Esophagus muscularis mucosa (tissue), 4 donors: Measurements from ENCODE around the gene MARCKSL1. TPM values are rescaled to one million over a fixed set of nuclear protein-coding genes. Genes with fewer than 3 reads are reported as not detected.

Source experiments
- DNase-seq: peaks from one replicate; pipeline ENCODE4 v3.0.0-alpha.2; 2017; ENCODE audit errors: extremely low spot score
- H3K27ac ChIP-seq, 4 donors: fragments of 200-600 bp; sonication (generic); replicated peaks in 1 of 4; 1 replicate in 3 of 4; 2 replicates in 1 of 4; pipeline ENCODE4 v1.5.1; 2016 to 2019; ENCODE audit warnings: mild to moderate bottlenecking in 1 of 4
- H3K27me3 ChIP-seq, 4 donors: fragments of 200-600 bp; sonication (generic); one replicate each; pipeline versions ENCODE4 v1.5.1 to v1.6.0; 2016 to 2019
- H3K36me3 ChIP-seq, 4 donors: fragments of 200-600 bp; sonication (generic); one replicate each; pipeline ENCODE4 v1.5.1; 2016 to 2019
- H3K4me1 ChIP-seq, 4 donors: fragments of 200-600 bp; sonication (generic); one replicate each; pipeline ENCODE4 v1.5.1; 2016 to 2019
- H3K4me3 ChIP-seq, 4 donors: fragments of 200-600 bp; sonication (generic); 1 replicate in 2 of 4; 2 replicates in 2 of 4; pipeline ENCODE4 v1.5.1; 2016 to 2019; ENCODE audit warnings: mild to moderate bottlenecking in 4 of 4, moderate library complexity in 1 of 4
- H3K9me3 ChIP-seq, 4 donors: fragments of 200-600 bp; sonication (generic); 1 replicate in 3 of 4; 2 replicates in 1 of 4; pipeline ENCODE4 v1.5.1; 2016 to 2019
- CTCF ChIP-seq, 3 experiments: fragments of 200-600 bp in 2 of 3; fragments of 450-650 bp in 1 of 3; sonication (generic) in 2 of 3; IDR thresholded peaks; one replicate each; pipeline ENCODE4 v1.5.1; 2017 to 2019; ENCODE audit warnings: antibody characterized with exemption in 3 of 3, mild to moderate bottlenecking in 2 of 3, moderate library complexity in 1 of 3
- EP300 ChIP-seq: sonication (generic); formaldehyde crosslinking; IDR thresholded peaks from one replicate; pipeline ENCODE4 v1.6.1; 2017; ENCODE audit warnings: antibody characterized with exemption
- POLR2A ChIP-seq: fragments of 450-650 bp; IDR thresholded peaks from one replicate; pipeline ENCODE4 v1.6.1; 2017; ENCODE audit warnings: antibody characterized with exemption, moderate library complexity, mild to moderate bottlenecking, low read depth
- POLR2AphosphoS5 ChIP-seq, 2 donors: sonication (generic); formaldehyde crosslinking; IDR thresholded peaks; one replicate each; pipeline ENCODE4 v1.6.1; 2017; ENCODE audit warnings: antibody characterized with exemption in 2 of 2
- WGBS: methylation state at CpG from one replicate; pipeline ENCODE4 v1.1.5; 2018; 5-methylcytosine and 5-hydroxymethylcytosine counted together
- intact Hi-C: fragments of 100-400 bp; cut with DNase I; formaldehyde crosslinking; loops from one replicate; pipeline ENCODE4 v1.15.1; 2023
- total RNA-seq, 4 donors: library from RNA; depleted of rRNA; stranded (reverse); fragments of >200 nt; gene quantifications; one replicate each; pipeline versions ENCODE4 v1.1.0 to v1.2.1, GENCODE V29; 2016

Gene MARCKSL1
- total RNA-seq, 4 donors from 2014 or later, result 4.2 to 10.9 (median 9.2) TPM

DNA sequence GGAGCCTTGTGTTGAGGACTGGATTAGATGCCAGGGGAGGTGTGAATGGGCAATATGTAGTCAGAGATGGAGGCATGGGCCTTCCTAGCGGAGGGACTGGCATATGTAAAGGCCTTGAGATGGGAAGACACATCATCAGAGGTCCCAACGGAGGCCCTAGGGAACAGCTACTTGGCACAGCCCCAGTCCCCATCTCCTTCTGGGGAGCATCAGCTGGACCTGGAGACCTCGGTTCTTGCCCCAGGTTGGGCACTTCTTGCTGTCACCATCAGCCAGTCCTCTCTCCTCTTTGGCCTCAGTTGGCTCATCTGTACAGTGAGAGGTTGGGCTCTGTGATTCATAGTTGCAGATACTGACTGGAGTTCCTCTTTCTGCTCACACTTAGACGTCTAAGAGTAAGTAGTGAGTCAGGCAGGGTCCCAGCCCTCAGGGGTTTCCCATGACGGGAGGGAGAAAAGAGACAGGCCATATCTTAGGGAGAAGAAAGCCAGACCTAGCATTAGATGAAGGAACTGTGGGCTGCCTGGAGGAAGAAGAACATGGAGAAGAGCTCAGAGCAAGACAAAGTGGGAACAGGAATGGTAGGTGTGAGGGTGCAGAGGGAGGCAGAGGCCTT lies 3.4 kb upstream of the MARCKSL1 start:
- peaks cover 31 to 48% (median 40%) of the 10 kb centered on the region in 4 donors for H3K4me1 ChIP-seq

DNA sequence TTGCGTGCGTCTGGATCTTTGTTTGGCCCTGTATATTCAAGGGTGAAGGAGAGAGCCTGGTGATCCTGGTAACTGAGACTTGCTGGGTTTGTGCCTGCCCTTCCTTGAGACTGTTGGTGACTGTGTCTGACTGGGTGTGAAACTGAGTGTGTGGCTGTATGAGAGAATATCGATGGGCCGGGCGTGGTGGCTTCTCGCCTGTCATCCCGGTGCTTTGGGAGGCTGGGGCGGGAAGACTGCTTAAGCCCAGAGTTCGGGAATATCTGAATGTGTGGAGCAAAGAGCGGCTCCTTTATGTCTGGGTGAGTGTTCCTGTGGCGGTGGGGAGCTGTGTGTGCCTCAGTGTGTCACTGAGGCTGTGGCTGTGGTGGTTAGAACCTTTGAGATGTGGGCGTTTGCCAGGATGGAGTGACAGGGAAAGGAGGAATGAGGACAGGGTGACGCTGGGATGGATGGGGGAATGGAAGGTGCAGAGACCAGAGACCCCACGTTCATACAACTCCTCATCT lies 2.7 kb upstream of the MARCKSL1 start:
- Histone ChIP-seq H3K27ac (no peak overlapping the region), H3K36me3 (no peaks in the 10 kb centered on the region), H3K4me1 (peaks cover 32 to 52% (median 42%) of the 10 kb centered on the region in 4 donors), H3K4me3 (no peak overlapping the region), H3K9me3 (no peaks in the 10 kb centered on the region), H3K27me3 (no peaks in the 10 kb centered on the region)
- no peak for TF ChIP-seq EP300
- no peak for DNase-seq
- 90% methylated on average over 12 of the region's 14 CpGs for WGBS
- intact Hi-C loops, result no loop called here

More for the DNA sequence above, 3.4 kb upstream of the MARCKSL1 start:
- WGBS, result 67% methylated on average over 5 of the region's 5 CpGs
- H3K36me3 ChIP-seq, result no peaks in the 10 kb centered on the region
- TF ChIP-seq POLR2A (no peak), POLR2AphosphoS5 (IDR thresholded peaks at IDR 0.05) (no peak), CTCF (IDR thresholded peaks at IDR 0.05) (no peak), EP300 (no peak)
- H3K4me3 ChIP-seq, result no peak overlapping the region
- intact Hi-C loops, result no loop called here
- H3K27ac ChIP-seq, result no peak overlapping the region
- no peak for DNase-seq
- H3K27me3 ChIP-seq, result no peaks in the 10 kb centered on the region
- H3K9me3 ChIP-seq, result no peaks in the 10 kb centered on the region

- Histone ChIP-seq H3K27me3 (no peaks in the 10 kb centered on the region), H3K4me1 (peaks cover 32 to 49% (median 42%) of the 10 kb centered on the region in 4 donors), H3K36me3 (peaks cover 0 to 5% (median 2%) of the 10 kb centered on the region in 4 donors), H3K27ac (no peak overlapping the region), H3K9me3 (no peaks in the 10 kb centered on the region), H3K4me3 (no peak overlapping the region)
- TF ChIP-seq CTCF (IDR thresholded peaks at IDR 0.05) (no peak), EP300 (no peak), POLR2A (no peak), POLR2AphosphoS5 (IDR thresholded peaks at IDR 0.05) (no peak)
- intact Hi-C loops, result no loop called here
- WGBS, result 79% methylated on average over 5 of the region's 16 CpGs
- DNase-seq, result no peak
Measured at GRCh38 chr1:32337855-32338636, 2.0 kb upstream of the MARCKSL1 start.

DNA sequence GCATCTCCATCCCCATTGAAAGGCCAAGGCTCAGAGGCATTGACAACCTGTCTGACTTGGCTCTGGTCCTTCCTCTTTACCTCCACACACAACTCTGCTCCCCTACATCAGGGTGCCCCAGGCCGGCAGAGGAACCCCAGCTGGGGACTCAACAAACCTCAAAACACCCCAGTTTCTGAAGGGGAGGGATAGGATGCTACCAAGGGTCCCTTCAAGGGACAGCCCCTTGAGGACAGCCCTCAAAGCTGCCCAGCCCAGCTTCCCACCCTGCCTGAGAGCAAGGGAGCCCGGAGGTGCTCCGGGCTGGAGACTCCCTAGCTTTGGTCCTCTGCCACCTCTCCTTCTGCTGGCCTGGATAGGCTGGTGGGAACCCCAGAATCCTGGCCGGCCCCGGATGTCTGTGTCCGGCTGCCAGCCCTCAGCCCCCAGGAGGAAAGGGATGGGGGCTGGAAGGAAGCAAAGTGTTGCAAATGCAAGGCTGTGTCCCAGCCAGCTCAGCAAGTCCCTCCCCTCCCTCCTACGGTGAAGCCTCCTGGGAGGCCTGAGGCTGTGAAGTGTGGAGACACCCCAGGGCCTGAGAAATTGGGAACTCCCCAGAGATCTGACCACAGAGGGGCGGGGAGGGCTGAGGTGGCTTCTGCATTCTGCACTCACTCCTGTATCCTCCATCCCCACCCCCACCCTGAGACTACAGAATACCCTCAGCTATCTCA lies 1.1 kb upstream of the MARCKSL1 start:
- H3K9me3 ChIP-seq, result no peaks in the 10 kb centered on the region
- peaks cover 32 to 47% (median 42%) of the 10 kb centered on the region in 4 donors for H3K4me1 ChIP-seq
- intact Hi-C loops, result no loop called here
- no peak overlapping the region for H3K4me3 ChIP-seq
- H3K27ac ChIP-seq, result peak overlapping the region; percentile 59 to 71 (median 68)
- 69% methylated on average over 3 of the region's 8 CpGs for WGBS
- no peaks in the 10 kb centered on the region for H3K27me3 ChIP-seq
- TF ChIP-seq POLR2A (no peak), EP300 (no peak), POLR2AphosphoS5 (IDR thresholded peaks at IDR 0.05) (no peak), CTCF (IDR thresholded peaks at IDR 0.05) (no peak)
- DNase-seq, result no peak
- peaks cover 3 to 14% (median 11%) of the 10 kb centered on the region in 4 donors for H3K36me3 ChIP-seq

GRCh38 chr1:32336591-32336932 lies 529 bp upstream of the MARCKSL1 start:
- no peak for TF ChIP-seq POLR2AphosphoS5 (IDR thresholded peaks at IDR 0.05)
- TF ChIP-seq CTCF (IDR thresholded peaks at IDR 0.05), result no peak
- TF ChIP-seq POLR2A, result no peak
- TF ChIP-seq EP300, result no peak
- Histone ChIP-seq H3K27ac (peak overlapping the region; percentile 59 to 71 (median 68)), H3K27me3 (no peaks in the 10 kb centered on the region), H3K36me3 (peaks cover 9 to 20% (median 17%) of the 10 kb centered on the region in 4 donors), H3K4me3 (peak overlapping the region; percentile 77 to 82 (median 78)), H3K4me1 (peaks cover 32 to 47% (median 42%) of the 10 kb centered on the region in 4 donors), H3K9me3 (no peaks in the 10 kb centered on the region)
- intact Hi-C loops, result no loop called here
- 10% methylated on average over 4 of the region's 15 CpGs for WGBS
- no peak for DNase-seq
